ENCODE results near the gene WDR1.

The WDR1 gene

DNA sequence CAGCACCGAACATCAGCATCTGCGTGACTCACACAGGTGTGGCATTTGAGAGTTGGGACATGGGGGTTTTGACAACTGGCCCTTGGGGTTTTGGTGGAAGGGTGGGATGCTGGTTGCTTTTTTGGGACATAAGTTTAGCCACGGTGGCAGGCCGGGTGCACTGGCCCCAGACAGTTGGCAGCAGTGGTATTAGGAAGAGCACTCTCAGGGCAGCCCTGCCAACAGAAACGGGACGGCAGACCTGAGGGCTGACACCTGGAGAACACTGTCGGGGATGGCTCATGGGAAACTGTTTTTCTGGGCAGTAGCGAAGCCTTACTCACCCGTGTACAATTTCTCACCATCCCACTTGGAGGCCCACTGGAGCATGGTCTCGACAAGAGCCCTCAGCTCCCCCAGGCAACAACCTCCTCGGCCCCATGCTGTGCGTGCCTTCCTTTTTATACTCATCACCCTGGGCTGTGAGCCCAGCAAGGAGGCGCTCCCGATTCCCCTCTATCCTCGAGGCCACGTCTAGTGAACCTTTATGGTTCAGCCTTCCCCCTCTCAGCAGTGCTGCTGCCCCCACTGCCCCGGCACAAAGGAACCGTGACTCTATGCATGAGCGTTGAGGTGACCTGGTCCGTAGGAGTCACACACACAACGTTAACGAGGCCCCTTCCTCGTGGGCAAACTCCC is 30.6 kb downstream of the WDR1 start:
- DNase-seq: no peak

DNA sequence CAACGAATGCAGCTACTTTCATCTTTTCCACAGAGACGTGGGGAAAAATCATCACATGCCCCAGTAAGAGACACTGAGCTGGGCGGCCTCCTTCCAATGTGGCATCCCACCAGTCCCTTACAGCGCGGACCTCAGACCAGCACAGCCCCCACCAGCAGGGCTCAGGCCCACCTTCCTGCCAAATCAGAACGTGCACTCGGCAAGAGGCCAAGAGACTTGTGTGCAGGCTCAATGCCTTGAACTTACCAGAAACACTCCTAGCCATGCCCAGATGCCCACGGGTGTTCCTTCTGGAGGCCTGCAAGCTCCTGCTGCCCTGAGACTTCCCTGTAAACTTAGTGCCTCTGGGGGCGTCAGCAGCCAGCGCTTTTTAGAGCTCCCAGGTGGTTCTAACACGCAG is 31.2 kb downstream of the WDR1 start:
- no peak for DNase-seq

DNA sequence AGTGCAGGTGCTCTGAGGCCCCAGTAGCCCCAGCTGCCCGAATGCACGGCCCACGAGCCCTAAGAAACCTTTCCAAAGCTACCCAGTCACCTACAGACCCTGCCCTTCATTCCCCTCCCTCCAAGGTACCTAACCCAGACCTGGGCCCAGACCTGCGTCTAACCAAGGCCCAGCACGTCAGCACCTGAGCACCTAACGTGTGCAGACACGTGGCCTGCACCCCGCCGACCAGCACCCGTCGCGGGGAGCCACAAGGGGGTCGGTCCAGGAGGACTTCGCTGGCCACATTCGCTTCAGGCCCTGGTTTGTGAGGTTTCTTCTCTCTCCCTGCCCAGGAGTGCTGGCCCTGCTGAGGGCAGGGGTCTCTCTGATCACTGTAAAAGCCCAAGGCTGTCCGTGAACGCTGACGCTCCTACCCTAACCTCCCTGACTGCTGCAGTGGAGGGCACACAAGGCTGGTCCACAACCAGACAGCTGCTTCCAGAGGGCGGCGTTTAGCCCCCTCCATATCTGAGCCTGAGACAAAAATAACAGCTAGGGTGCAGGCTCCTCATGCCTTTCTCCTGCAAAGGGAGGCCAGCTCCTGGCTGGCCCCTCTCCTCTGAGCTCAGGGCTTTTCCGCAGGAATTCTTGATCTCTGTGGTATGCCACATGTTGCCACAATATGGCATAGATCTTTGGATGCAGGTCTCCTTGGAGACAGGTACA is 31.8 kb downstream of the WDR1 start:
- no peak for DNase-seq

DNA sequence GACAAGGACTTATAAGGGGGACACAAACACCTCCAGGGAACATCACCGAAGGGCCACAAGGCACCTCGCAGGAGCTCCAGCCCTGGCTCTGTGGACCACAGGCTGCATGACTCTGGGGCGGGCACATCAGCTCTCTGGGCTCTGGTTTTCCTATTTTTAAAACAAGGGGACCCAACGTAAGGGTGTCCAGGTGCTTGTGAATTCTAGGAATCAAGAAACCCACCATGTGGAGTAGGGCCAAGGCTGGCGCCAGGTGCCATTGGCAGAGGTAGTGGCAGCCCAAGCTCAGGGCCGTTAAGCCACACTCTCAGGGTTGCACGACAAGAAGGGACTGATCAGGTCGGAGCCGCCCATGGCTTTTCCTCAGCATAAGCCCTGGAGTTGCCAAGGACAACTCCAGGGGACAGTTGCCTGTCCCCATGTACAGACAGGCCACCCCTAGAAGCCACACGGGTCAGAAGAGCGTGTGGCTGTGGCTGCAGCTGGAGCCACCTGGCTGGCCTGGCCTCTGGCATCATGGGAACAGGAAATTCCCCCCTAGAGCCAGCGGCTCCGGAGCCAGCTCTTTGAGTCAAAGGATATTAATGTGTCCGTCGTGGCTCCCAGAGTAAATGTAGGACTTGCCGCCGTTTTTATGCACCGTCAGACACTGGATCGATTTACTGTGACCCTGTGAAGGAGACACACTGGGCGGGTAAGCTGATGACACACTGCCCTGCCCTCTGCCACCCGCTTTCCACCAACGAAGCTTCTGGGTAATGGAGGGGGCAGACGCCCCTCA is 32.5 kb downstream of the WDR1 start:
- DNase-seq: no peak

DNA sequence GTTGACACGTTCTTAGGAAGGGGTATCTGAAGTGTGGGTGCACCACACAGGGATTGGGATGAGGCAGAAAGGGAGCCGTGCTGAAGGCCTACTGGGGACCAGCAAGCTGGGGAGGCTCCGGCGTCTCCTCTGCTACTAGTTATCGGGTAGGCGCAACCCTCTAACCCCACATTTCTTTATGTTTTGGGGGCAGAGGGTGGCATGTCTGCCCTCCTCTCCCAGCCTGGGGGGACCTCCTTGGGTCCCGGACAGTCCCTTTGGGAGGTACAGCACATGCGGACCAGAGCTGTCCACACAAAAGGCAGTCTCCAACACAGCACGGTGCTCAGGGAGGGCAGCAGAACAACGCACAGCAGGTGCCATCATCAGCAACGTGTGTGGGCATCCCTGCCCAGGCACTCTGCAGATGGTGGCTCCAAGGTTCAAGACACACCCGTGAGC is 33.2 kb downstream of the WDR1 start:
- DNase-seq: no peak

DNA sequence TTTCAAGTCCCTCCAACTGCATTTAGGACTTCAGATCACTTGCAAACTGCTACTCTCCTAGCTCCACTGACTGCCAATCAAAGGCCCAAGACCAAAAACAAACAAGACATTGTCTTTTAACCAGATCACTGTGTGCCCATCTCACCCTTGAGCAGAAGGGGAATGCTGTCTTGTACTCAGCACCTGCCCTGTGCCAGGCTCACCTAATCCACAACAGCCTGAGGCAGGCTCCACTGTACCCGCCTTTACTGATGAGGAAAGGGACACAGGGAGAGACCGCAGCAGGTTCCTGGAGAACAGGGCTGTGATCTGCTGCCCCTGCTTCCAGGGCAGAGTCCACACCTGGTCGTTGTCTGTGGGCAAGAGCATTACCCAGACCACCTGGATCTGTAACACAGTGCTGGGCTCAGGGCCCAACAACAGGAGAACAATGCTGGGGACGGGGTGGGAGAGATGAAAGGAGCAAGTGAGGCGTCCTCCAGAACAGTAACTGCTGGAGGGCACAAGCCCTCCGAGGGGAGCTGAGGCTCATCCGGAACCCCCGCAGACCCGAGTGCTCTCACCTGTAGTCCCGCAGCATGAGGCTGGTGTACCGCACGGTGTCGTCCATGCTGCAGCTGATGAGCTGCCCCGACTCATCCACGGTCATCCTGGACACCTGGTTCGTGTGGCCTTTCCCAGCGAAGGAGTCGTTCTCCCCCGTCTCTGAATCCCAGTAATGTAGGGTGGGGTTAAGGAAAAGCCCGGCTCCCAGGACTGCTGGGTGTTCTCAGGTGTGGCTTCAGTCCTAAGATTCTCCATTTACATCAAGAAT is 33.9 kb downstream of the WDR1 start:
- DNase-seq: no peak

DNA sequence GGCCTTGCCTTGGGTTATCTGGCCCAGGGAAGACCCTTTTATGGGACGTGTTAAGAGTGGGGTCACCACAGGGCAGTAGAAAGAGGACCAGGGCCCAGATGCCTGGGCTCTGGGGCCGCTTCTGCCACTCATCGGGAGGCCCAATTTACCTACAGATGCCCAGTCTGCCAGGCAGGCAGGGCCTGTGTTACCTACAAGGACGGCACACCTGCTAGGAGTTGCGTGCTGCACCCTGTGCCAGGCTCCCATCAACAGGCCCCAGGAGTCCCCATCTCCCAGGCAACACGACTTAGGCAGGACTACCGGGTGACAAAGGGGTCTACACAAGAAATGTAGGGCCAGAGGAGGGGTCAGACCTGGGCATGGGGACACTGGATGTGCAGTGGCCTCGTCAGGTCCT is 34.6 kb downstream of the WDR1 start:
- no peak for DNase-seq

DNA sequence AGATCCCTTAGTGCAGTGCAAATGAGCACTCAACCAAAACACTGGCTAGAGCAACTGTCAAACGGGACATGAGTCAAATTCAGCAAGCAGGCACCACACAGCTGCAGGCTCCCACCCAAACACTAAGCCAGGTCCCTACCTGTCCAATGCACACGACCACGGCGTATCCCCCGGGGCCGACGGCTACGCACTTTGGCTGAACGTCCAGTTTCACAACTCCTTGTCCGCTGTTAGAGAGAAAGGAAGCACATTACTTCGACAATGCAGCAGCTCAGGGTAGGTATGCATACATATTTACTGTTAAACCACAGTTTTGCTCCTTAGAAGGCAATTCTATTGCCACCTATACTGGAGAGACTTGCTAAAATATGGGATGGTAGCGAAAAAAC is 35.4 kb downstream of the WDR1 start:
- DNase-seq: no peak

DNA sequence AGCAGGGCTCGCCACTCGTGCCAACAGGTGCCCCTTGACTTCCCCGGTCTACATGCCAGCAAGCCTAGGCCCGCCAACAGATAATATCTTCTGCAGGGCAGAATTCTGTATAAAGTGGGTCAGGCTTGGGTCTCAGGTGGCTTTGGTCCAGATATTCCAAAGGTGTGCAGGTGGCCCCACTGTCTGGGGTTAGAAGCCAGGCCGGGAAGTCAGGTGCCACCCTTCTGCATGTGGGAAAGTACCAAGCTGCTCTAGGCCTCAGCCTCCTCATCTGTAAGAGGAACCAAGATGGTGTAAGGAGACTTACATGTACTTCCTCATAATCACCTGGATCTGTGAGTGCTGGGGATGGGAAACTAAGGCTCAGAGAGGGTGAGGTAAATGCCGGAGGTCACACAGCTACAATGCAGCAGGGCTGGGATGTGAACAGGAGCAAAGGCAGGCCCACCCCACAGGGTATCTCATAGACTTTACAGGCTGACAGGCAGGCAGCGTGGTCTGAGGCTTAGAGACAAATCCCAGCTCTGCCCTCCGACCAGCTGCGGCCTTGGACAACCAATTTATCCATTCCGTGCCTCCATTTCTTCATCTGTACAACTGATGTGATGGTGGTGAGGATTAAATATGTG is 35.9 kb downstream of the WDR1 start:
- DNase-seq: no peak

DNA sequence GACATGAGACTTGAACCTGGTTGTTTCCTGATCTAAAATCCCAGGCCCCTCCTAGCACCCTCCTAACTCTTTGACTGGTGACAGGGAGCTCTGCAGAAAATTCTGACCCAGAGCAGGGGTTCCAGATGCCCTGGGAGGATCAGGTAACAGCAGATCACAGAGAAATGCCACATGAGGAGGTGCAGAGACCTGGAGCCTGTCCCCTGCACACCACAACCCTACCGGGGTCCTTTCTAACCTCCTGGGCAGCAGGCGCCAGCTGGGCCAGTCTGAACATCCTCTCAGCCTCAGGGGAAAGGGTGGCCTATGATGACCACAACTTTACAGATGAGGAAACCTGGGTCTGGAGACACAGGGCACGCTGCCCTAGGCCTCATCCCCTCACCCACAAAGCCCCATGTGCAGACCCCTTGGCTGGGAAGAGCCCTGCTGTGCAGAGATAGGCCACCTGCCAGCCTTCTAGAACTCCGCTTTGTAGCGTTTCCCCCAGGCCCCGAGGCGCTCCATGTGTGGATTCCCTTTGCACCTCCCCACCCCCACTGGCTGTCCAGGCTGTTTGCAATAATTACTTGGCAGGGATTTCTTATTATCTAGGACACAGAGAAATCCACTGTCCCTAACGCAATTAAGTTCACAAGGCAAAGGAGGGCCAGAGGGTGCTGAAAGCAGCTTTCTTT is 36.5 kb downstream of the WDR1 start:
- no peak for DNase-seq

DNA sequence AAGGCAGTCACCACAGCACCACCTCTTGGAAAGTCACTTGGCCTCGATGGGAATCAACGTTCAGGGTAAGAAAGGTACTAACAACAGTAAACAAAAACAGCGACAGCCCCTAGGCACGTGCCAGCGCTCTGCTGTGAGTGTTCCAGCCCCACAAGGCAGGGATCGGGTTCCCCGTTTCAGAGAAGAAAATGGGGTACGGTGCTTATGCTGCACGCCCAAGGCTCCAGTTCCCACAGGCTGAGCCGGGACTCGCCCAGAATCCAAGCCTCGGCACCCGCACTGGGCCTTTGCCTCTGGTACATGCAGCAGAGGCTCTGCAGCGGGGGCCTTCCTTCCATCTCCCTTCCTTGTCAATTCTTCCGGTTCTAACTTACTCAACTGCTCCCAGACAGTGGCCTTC is 37.3 kb downstream of the WDR1 start:
- no peak for DNase-seq

DNA sequence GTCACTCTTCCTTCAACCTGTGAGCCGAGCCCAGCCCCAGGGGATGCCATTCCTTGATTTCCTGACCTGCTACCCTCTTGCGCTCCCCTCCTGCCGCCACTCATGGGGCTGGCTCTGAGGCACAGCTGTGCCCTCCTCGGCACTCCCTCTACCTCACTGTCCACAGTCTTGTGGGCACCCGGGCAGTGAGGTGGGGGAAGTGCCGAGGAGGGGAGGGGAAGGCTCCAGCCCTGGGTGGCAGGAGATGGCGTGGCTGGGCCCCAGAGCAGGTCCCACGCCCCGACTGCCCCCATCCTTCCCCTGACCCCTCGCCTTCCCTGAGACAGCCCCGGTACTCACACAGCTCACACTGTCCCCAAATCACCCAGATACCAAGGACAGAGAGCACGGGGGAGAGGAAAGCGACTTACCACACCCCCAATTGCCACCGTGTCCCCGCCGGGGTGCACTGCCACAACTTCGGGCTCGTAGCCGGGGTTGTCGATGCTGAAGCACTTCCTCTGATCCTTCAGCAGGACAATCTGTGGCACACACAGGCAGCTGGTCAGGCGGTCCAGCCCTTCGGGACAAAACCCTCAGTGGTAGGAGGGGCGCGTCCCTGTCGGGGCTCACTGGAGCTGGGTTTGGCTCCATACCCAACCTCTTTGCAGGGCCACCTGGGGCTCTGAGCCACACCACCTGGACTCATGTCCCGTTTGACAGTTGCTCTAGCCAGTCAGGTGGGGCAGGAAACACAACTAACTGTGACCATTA is 37.9 kb downstream of the WDR1 start:
- no peak for DNase-seq

DNA sequence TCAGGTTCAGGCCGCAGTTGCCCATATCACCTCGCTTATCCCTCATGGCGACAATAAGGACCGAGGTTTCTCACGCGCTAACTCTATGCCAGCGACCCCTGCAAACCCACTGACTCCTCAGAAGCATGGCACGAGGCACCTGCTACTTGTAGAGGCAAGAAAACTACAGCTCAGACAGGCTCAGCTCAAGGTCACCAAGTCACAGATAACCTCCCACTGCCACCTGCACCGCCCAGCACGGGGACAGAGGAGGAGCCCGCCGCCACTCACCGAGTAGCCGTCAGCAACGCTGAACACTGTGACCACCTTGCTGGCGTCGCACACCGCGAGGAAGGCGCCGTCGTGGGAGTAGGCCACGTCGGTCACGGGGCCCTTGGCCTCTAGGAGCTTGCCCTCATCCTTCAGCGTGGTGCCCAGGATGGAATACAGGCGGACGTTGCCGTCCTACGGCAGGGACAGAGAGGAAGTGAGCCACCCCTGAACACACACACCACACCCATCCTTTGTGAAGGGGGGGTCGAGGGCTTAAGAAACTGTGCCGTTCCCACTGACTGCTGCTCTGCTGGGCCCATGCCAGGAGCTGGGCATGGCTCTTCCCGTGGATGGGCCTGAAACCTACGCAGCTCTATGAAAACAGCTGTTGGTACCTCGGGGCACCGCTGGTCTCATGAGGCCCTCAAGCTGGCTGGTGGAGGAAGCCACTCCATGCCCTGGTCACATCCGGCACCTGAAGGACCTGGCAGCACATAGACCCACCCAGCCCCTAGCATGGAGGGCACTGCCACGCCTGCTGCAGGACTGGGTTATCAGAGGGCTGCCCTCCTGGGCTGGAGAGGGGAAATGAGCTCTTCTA is 38.9 kb downstream of the WDR1 start:
- no peak for DNase-seq

DNA sequence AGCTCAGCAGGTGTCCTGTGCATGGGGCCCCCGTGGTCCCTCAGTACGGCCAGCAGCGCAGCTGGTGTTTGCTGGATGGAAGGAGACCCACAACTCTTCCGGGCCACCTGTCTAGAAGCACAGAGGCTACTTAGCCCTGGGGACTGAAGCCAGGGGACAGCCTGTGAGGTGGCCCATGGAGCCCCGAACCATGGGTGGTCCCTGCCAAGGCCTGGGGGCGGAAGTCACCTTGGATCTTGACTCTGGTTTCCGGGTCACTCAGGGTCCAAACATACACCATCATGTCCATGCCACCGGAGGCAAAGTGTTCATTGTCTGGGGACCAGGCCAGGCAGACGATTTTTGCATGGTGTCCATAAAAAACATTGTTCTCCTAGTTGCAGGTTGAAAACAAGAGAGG is 39.5 kb downstream of the WDR1 start:
- no peak for DNase-seq

DNA sequence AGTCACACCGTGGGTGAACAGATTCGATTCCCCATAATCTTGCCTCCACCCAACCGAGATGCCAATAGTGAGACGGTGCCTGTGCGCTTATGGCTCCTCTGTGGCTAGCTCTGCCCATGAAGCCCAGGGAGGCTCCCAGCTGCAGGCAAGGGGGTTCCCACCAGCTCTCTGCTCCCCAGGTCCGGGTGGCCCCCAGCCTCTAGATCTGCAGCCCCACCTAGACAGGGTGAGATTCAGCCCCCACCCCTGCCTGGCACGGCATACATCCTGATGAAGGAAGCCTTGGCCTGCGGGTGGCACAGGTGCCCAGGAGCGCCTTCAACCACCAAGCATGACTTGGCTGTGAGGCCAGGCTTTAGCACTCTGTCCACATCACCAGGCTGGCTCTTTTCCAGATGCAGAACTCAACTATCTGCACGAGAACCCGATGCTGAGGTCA is 40.6 kb downstream of the WDR1 start:
- no peak for DNase-seq

DNA sequence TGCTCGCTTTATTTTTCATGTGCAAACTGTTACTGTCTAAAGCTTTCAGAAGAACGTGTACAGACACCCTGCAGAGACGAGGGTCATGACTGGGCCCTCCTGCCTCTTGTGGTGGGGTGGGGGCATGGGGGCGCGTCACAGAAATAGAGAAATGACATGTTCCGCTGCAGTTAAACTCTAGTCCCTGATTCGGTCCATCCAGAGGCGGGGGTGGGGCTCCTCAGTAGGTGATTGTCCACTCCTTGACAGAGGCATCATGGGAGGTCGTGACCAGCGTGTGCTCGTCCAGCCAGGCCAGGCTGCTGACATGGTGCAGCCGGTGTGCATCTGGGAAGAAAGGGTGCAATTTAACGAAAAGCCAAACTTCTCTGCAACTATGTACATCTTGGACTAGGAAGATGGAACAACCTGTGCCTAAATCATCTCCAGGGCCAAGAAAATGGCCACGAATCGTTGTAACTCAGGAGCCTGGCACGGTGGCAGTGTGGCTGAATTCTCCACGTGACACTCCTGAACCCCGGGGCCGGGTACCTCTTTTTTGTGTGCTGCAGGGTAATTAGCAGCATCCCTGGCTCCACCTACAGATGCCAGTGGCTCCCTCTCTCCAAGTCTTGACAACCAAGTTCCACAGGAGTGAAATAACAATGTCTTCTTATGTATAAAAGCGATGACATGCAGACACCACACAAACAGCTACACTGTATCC is 41.3 kb downstream of the WDR1 start:
- DNase-seq: no peak

DNA sequence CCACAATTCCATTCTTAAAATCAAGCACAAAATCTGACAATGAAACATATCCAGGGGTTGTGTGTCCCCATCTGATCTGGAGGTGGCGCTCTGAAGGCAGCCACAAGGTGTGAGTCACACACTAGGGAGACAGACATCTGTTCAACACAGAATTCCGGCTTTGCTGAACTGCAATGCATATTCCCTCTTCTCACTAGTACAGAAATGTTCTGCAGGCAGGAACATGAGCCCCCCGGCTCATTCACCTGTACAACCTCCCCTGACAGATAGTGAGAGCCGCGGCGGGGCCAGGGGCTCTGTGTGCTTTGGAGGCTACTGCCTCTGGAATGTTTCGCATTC is 41.9 kb downstream of the WDR1 start:
- DNase-seq: no peak

DNA sequence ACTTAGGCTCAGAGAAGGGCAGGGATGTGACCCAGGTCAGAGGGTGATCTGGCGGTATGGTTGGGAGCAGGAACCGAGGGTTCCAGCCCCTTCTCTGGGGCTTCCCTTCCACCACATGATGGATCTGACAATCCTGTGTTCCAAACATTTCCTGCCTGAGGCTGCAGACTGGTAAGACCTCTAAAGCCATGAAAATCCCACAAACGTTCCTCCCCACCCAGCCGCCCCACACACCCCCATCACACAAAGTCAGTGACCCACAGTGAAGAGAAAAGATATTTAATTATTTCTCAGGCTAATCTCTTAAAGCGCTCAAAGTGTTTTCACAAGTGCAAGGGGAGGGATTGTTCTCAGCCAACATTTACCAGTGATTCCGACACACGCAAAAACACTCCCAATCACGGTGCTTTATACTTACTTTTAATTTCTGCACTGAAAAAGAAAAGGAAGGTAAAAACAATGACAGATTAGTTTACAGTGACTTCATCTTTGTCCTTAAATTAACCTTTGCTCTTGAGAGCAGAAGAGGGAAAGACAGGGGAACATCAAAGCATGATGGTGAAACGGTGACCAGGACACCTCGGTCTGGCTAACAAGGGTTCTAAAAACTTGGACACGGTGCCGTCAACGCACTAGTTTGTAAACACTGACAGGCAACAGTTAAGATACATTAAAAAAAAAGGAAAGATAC is 42.4 kb downstream of the WDR1 start:
- no peak for DNase-seq

All from right kidney (tissue), 1 donor.